Kidney tubule cell (primary cell): ENCODE measurements around the gene ADCY3.
A peak's percentile ranks its signal among the peaks of the same experiment; 100 is the strongest.

Source experiments
- DNase-seq: peaks from one replicate; pipeline ENCODE4 v3.0.0-alpha.2; 2018; ENCODE audit warnings: low spot score

ADCY3 gene

GRCh38 chr2:24844023-24844685 lies 75.9 kb downstream of the ADCY3 start:
- DNase-seq, result no peak

- no peak for DNase-seq
Measured at GRCh38 chr2:24843330-24843860, 76.6 kb downstream of the ADCY3 start.

- DNase-seq, result no peak
Measured at GRCh38 chr2:24842081-24843050, 77.7 kb downstream of the ADCY3 start.

GRCh38 chr2:24840962-24841945 lies 78.8 kb downstream of the ADCY3 start:
- no peak for DNase-seq

GRCh38 chr2:24840164-24840869 lies 79.7 kb downstream of the ADCY3 start:
- DNase-seq, result no peak

GRCh38 chr2:24839729-24840128 lies 80.3 kb downstream of the ADCY3 start:
- no peak for DNase-seq

GRCh38 chr2:24838541-24838940 lies 81.5 kb downstream of the ADCY3 start:
- no peak for DNase-seq

GRCh38 chr2:24837996-24838513 lies 82.0 kb downstream of the ADCY3 start:
- DNase-seq, result no peak

GRCh38 chr2:24836706-24837105 lies 83.3 kb downstream of the ADCY3 start:
- DNase-seq, result no peak

GRCh38 chr2:24836206-24836605 lies 83.8 kb downstream of the ADCY3 start:
- DNase-seq, result no peak

GRCh38 chr2:24835411-24835810 lies 84.6 kb downstream of the ADCY3 start:
- DNase-seq, result peak; percentile 38

- no peak for DNase-seq
Measured at GRCh38 chr2:24834733-24835395, 85.2 kb downstream of the ADCY3 start.

GRCh38 chr2:24833821-24834732 lies 86.0 kb downstream of the ADCY3 start:
- no peak for DNase-seq

GRCh38 chr2:24832931-24833701 lies 86.9 kb downstream of the ADCY3 start:
- no peak for DNase-seq

GRCh38 chr2:24832521-24832920 lies 87.5 kb downstream of the ADCY3 start:
- DNase-seq, result no peak

- DNase-seq, result no peak
Measured at GRCh38 chr2:24832073-24832461, 88.0 kb downstream of the ADCY3 start.

- no peak for DNase-seq
Measured at GRCh38 chr2:24831221-24832072, 88.6 kb downstream of the ADCY3 start.

- no peak for DNase-seq
Measured at GRCh38 chr2:24830786-24831185, 89.3 kb downstream of the ADCY3 start.
